Suppressor macrophage treated with lipopolysaccharide for 1 hour (primary cell): ENCODE data around the gene DLGAP1.

Source experiments
- DNase-seq, 3 donors: peaks; one replicate each; pipeline ENCODE4 v3.0.0-alpha.2; 2020 to 2022

The DLGAP1 gene

GRCh38 chr18:3747176-3747973, 707.7 kb downstream of the DLGAP1 start:
- DNase-seq: peak; percentile 92 to 99 (median 99)

DNA sequence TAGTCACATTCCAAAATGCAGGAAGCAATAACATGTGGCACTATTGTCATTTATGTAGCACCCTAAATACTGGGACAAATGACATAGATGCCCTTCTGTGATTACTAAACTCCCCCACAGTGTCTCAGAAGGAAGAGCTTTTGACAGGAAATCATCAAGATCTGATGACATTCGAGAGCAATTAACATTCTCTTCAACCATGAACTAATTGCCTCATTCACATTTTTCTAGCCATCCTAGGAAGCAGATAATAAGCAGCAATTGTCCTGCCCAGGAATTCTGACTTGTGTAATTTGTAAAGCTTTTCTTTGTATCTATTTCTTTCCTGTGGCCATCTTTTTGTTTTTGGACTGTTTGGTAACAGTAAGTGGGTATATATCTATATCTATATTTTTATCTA, 712.6 kb downstream of the DLGAP1 start:
- DNase-seq: no peak

- DNase-seq: no peak
Observed at GRCh38 chr18:3741333-3741732, 713.8 kb downstream of the DLGAP1 start.

GRCh38 chr18:3728704-3729437, 726.2 kb downstream of the DLGAP1 start:
- no peak for DNase-seq

GRCh38 chr18:3727274-3727673, 727.8 kb downstream of the DLGAP1 start:
- no peak for DNase-seq

DNA sequence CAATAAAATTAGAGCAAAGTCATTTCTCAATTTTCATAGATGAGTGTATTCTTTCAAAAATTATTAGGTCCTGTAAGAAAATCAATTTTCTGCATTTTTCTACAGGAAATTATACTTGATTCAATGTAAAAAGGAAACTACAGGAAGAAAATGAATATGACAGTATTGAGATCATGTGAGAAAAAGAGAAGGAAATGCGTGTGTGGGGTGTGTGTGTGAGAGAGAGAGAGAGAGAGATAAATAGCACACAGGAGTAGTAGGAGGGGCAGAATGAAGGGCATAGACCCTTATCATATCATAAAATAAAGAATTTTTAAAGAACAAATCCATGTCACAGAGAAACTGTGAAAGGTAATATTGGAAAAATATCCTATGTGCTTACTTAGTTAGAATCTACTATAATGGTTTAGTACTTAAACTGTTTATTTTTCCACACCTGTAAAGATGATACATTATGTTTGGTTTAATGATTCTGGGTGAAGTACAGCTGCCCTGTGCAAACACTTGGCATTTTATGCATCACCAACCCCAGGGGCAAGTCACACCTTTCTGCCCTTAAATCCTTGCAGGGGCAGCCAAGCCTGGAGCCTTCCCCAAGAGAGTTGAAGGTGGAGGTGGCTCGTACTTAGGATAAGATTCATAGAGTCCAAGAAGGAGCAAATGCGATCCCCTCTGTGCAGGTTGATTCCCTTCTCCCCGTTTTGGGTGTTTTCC, 728.7 kb downstream of the DLGAP1 start:
- peak; percentile 56 to 75 (median 71) for DNase-seq

GRCh38 chr18:3725115-3725514, 730.0 kb downstream of the DLGAP1 start:
- DNase-seq: peak; percentile 46 to 73 (median 63)

GRCh38 chr18:3723554-3723953, 731.6 kb downstream of the DLGAP1 start:
- DNase-seq: no peak

DNA sequence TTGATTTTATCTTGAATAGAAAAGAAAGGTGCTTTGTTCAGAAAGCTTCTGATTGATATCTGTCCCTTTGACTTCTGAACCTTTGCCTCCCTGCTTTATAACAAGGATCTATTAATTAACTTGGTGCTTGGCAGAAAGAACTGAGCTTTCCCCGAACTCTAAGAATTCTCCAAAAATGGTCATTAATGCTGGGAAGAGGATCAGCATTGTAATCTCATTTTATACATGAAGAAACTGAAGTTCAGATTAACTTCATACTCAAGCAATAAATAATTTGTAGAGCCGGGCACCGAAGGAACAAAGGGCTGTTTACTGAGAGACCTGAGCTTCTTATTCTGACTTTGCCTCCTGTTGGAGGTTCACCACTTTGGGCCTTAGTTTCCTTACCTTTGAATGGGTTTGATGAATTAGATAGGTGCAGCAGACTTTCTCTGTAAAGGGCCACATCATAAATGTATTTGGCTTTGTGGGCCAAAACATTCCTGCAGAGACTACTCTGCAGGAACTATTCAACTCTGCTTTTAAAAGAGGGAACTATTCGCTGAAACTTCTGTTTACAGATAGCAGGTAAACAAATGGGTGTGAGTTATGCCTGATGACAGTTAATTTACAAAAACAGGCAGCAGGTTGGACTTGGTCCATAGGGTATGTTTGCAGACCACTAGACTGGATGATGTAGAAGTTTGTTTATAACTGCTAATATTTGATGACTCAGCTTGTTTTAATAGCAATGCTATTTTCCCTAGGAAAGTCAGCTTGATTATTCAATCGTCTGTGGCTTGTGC, 732.3 kb downstream of the DLGAP1 start:
- no peak for DNase-seq

- peak; percentile 69 to 85 (median 85) for DNase-seq
Observed at GRCh38 chr18:3721771-3722648, 733.1 kb downstream of the DLGAP1 start.

DNA sequence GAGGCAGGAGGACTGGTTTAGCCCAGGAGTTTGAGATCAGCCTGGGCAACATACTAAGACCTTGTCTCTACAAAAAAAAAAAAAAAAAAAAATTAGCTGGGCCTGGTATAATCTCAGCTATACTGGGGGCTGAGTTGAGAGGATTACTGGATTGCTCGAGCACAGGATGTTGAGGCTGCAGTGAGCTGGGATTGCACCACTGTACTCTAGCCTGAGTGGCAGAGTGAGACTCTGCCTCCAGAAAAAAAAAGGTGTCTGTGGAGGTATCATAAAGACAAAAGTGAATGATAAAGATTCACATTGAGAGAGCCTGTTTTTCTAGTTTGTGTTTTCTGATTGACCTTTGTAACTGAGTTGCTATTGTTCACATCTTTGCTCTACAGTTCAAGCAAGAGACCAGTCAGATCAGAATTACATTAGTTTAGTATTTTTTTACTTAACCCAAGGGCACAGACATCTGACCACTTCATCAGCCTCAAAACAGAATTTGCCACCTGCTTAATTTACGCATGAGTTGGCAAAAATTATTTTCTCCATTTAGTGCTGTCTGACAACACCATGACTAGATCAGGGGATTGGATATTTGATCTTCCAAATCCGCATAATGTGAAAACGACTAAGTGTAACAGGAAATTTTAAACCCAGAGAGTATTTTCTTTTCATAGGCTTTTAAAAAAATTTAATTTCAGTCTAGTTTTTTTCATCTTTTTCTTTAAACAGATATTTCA, 734.1 kb downstream of the DLGAP1 start:
- no peak for DNase-seq

GRCh38 chr18:3720159-3720558, 734.9 kb downstream of the DLGAP1 start:
- DNase-seq: no peak

GRCh38 chr18:3717376-3718025, 737.6 kb downstream of the DLGAP1 start:
- DNase-seq: no peak

DNA sequence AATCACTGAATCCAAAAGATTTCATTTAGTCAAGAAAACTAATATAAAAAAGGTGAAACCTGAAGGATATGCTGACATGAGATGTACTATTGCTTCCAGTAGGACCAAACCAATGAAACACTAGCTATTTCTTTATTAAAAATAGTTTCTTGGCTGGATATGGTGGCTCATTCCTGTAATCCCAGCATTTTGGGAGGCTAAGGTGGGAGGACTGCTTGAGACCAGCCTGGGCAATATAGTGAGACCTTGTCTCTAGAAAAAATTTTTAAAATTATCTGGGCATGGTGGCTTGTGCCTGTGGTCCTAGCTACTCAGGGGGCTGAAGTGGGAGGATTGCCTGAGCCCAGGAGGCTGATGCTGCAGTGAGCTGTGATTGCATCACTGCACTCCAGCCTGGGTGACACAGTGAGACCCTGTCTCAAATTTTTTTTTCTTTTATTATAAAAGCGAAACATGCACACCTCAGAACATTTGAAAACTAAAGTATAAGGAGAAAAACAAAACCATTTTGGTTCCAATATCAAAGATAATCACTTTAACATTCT, 738.9 kb downstream of the DLGAP1 start:
- DNase-seq: no peak

DNA sequence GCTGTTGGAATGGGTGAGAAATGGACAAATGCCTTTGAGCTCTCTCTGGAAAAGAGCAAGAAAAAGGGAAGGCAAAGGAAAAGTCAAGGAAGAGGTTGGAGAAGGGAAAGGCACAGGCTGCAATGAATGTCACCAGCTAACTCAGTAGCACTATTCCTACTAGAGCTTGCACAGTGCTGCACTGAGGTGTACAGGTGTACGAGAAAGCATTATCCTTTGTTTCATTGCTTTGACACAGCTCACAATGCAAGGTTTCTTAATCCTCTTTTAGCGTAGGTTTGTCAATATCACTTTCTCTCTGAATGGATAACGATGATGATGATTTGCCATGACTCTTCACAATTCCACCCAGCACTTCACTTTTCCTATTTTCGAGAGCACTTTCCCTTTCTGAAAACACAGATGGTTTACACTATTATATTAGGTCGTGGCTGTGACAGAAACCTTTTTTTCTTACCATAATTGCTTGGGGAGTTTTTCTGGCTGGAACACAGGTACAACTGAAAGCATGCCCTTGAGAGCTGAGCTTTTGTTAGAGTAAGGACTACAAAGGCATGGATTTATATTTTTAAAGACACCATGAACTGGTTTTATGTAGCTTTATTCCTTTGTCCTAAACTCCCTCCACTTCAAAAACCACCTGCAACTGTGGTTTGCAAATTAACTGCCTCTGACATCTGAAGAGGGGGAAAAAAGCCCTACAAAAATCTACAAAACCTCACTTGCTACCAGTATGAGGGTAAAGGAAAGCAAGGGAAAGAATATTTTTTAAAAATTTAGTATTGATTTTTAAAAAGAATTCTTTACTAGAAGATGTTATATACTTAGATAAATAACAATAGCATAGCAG, 739.7 kb downstream of the DLGAP1 start:
- peak; percentile 15 to 54 (median 31) for DNase-seq

DNA sequence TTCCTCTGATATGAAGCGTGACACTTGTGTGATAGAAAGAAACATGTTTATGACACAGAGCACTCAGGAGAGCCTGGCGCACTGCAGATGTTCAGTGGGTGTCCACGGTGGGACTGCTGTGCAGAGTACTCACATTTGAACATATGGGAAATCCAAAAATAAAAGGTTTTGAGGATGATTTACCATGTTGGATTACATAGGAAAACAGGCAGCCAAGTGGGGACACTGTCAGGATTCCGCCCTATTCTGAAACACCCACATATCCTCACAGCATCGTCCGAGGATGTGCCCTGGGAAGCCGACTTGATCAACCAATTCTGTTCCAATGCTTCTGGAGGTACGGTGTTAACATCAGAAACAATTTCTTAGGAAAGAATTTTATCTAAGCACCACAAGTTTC, 741.4 kb downstream of the DLGAP1 start:
- no peak for DNase-seq

- DNase-seq: peak; percentile 46 to 56 (median 54)
Observed at GRCh38 chr18:3713166-3713565, 741.9 kb downstream of the DLGAP1 start.

DNA sequence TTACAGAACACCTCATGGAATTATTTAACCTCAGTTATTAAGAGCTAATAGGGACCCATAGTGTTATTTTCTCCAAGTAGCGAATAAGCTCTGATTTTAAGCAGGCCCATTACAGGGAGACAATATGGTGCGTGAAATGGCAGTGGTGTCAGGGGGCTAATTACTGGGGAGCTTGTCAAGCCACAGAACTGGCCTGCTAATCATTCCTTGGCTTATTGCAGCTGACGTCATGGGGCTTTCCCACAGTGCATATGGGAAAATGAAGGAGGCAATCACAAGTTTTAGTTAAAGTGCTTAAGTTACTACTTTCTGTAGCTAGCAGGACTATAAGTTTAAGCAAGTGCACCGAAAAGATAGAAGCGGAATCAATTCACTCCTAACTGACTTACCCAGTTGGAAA, 742.6 kb downstream of the DLGAP1 start:
- DNase-seq: peak; percentile 61 to 71 (median 68)

DNA sequence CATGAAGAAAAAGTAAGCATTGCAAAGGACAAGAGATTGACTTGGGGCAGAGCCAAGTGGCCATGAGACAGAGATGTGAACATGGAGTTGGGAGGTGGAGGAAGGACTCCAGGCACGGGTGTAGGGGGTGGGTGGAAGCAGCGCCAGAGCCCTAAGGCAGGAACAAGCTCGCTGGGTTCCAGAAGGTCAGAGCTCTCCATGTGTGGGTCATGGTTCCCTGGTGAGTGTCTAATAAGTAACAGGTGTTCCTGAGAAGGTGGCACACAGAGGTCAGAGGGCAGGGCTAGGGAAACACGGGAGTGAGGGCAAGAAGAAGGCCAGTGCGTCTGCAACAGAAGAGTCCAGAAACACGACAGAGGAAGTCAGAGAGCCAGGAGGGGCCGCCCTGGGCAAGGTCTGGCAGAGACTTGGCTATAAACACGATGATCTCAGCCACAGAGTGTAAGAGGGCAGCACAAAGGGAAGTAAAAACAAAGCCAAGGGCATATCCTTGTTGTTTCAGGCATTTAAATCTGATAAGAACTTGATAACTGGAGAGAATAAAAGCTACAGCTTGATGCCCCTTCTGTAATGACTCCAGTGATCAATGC, 744.3 kb downstream of the DLGAP1 start:
- peak; percentile 77 to 81 (median 78) for DNase-seq
